UCSD-AML1 (cell line): ENCODE measurements around the gene C2orf74.
A peak's percentile ranks its signal among the peaks of the same experiment; 100 is the strongest.
"Not testable (repeated sequence)": the region's sequence is repeated elsewhere in the genome, so short reads cannot be mapped to it uniquely, and the experiment has no call there.

Experiments used
- DNase-seq: peaks from one replicate; lab custom pipeline; 2025; ENCODE audit not compliant: unreplicated experiment; lab: John Stamatoyannopoulos, UW

Gene C2orf74

DNA sequence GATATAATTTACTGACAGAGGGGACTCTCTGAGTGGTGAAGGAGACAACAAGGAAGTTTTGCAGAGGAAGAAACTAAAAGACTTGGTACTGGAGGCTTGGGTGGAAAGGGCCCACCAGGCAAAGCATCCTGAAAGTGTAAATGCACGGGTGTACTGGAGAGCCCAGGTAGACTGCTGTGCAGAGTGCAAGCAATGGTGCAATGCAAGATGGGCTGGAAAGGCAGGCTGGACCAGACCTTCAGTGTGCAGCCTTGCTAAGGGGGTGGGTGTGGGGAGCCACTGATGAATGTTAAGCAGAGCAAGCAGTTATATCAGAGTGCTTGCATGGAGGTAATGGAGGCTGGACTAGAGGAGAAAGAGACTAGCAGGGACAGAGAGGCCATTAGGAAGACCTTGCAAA lies 10.7 kb downstream of the C2orf74 start:
- DNase-seq: no peak

DNA sequence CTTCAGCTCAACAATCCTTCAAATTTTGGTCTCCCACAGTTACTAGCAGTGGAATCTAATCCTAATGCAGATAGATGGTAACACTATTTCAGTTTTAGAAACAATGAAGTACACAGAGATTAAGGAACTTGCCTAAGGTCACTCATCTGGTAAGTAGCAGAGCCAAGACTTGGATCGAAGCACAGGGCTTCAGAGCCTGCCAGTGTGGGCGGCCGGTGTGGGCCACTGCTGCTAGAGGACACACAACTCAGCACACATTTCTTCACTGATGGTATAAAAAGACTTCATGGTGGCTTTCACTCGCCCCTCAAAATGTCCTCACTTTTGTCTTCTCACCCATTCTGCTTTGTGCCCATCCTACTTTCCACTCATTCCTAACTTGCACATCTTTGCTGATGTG lies 11.1 kb downstream of the C2orf74 start:
- DNase-seq: no peak

DNA sequence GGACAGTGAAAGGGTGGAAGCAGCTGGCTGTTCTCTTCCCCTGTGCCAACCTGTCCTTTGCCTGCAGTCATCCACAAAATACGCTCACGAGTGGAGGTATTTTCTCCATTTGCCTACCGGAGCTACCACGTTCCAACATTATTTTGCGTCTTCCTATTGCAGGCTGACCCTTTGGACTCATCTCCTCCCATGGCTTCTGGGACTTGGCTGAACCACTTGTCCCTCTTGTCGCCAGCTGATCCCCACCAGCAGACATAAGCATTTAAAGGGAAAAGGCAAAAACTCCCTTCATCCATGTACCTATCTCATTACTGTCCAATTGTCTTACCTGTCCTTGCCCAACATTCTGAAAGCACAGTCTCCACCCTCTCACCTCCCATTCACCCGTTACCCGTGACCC lies 13.0 kb downstream of the C2orf74 start:
- DNase-seq: no peak

DNA sequence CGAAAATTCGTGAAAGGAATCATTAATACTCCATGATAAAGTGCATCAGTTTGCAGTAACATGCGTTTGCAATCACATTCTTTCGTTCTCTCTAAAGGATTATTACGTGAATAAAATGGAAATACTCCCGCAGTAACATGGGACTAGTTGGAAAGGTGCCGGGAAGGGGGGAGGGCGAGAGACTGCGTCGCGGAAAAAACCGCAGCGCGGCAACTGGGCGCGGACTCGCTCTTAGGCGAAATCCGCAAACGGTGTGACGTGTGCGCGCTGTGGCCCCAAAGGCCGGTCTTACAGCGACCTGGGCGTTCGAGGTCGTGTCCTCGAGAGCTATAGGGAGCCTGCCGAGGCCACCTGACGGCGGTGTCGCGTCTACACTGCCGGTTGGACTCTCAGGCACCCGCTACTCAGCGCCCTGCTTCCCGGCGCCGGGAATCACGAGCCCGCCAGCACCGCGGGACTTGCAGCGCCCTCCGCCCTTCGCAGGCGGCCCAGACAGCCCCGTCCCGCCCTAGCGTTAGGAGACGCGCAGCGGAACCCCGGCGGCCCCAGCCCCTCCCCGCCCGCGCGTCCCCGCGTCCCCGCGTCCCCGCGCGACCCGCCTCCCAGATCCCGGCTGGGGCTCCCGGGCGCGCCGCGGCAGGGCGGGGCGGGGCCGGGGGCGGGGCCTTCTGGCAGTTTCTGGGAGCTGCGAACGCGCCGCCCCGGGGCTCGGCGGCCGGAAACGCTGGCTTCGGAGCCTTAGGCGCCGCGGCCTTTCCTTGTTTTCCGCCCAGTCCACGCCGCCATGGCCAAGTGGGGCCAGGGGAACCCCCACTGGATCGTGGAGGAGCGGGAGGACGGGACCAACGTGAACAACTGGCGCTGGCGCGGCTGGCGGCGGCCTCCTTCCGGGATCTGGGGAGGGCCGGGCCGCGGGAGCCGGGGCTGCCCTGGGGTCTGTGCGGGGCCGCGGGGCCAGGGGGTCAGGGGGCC lies 15.1 kb downstream of the C2orf74 start:
- DNase-seq: peak; percentile 97

DNA sequence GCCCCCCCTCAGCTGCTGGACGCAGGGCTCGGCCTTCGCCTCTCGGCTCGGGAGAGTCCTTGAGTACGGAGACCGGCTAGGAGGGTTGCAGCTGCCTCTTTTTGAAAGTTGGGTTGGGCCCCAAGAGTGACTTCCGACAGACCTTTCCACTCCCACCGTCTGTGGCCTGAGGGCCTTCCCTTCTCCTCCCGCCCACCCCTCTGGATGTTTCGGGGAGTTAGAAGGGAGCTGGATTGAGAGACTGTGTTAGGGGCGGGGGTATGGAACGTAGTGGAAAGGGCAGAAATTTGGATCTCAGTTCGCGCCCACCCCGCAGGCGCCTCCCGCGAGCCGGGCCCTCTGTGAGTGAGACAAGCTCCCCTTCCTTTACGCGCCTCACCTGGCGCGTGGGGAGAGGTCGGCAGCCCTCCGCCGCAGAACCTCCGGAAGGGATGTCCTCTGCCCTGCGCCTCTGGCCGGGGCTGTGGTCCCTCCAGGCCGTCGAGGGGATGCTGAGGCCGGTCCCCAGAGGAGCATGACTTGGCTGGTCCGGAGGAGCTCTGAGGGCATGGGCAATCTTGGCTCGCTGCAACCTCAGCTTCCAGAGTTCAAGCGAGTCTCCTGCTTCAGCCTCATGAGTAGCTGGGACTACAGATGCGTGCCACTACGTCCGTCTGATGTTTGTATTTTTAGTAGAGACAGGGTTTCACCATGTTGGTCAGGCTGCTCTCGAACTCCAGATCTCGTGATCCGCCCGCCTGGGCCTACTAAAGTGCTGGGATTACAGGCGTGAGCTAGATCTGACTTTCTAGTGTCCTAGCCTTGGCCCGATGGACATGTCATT lies 15.9 kb downstream of the C2orf74 start:
- DNase-seq: peak; percentile 68

DNA sequence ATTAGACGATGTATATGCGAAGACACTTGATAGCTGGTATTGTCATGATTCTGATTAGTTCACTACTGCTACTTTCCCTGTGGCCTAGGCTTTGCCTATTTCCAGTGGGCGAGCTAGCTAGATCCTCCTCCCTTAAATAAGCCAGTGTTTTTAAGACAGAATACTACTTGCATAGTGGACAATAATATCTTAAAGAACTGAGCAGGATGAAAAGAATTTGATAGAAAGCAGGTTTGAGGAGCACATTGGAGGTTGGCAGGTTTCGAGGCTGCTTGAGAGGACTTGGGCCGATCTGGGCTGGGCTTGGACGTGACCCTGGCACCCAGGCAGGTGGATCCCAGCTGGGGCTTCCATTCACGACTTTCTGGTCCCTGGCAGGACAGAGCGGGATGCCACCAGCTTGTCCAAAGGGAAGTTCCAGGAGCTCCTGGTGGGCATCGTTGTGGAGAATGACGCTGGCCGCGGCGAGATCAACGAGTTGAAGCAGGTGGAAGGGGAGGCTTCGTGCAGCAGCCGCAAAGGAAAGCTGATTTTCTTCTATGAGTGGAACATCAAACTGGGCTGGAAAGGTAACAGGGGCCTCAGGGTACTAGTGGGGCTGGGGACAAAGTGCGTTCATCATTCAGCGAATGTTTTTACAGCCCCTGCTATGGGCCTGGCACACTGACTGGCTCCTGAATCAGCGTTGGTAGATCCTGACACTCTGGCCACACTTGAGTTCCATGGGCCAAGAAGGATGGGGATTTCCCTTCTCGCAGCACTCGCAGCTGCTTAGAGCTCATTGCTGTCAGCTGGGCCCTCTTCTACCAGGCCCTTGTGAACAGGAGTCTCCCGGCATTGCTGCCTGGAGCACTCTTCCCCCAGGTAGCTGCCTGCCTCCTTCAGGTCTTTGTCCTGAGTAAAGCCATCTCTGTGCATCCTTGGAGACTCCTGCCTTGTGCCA lies 16.9 kb downstream of the C2orf74 start:
- DNase-seq: no peak

DNA sequence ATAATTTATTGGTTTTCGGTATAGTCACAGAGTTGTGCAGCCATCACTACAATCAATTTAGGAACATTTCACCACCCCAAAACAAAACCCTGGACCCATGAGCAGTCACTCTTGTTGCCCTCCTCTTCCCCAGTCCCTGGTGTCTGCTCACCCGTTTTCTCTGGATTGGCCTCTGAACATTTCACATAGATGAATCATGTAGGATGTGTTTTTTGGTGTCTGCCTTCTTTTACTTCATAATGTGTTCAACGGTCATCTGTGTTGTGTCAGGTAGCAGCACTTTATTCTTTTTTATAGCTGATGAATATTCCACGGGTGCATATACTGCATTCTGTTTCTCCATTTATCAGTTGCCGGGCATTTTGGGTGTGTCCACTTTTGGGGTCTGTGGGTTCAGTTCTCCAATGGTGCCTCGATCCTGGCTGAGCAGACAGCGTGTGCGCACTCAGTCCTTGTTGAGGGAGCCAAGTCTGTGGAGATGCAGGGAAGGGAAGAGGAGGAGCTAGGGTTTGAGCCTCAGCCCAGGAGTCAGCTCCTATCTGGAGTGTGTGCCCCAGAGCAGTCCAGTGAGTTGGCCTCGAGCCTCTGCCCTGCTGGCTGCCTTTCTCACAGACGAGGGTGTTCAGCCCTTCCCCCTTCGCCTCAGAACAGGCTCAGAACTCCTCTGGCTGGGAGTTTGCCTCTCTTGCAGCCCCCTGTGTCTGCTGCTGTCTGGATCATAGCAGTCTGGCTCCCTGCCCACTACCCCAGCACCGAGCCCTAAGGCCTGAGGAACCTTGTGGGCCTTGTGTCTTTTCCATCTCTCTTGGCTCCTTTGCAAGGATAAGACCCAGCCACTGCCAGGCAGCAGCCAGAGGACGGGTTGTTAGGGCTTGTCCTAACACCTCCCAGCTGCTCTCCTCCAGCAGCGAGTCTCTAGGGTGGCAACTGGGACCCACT lies 18.0 kb downstream of the C2orf74 start:
- DNase-seq: no peak

DNA sequence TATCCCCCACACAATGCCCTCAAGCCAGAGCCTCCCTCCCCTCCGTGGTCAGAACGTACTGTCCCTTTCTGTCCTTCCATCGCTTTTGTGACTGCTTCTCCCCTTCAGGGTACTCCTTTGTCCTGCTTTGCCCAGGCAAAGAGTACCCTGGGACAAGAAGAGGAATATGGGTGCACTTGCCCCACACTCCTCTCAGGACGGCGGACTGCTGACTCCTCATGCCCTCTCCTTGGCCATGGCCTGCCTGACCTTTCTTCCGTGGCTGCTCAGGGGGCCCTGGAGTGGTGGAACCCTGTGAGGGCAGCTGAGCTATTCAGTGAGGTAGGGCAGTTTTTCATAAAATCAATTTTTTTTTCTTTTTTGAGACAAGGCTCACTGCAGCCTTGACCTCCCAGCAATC lies 18.7 kb downstream of the C2orf74 start:
- no peak for DNase-seq

DNA sequence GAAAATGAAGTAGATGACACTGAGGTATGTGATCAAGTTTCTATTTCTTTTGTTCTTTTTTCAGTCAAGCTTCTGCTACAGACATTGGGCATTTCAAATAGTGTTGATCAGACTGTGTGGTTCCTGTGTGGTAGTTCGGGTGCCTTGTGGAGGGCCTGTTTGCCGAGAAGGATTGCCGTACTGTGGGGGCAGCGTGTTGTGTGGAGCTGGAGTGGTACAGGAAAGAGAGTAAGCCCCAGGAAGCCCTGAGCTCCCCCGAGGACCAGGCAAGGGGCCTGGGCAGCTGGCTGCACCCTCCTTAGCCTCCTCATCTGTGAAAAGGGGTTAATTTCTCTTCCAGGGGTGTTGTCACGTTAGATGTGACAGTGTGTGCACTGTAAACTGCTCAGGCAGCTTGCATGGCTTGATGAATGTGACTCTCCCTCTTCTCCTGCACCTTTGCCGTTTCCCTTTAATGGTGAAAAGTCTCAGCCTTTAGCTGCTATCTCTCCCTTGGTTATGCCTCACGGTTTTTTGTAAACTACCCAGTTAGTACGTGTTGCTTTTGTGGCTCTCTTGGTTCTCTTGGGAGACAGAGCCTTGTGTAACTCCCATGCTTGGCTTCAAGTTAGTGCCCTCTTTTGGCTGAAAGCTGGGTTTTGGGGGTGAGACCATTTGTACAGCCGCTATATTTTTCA lies 19.5 kb downstream of the C2orf74 start:
- DNase-seq: no peak

DNA sequence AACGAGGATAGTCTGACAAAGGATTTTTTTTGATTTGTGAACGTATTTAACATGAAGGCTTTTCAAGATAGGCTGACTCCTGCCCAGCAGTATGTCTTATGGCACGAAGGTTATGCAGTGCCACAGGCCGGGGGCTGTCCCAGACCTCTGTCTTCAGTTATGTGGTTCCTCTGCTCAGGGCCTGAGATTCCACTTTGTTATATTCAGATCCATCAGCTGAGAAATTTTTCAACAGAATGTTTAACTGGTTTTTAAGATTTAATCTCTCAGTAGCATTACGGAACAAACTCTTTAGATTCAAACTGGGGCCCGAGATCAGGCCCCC lies 20.0 kb downstream of the C2orf74 start:
- DNase-seq: no peak

DNA sequence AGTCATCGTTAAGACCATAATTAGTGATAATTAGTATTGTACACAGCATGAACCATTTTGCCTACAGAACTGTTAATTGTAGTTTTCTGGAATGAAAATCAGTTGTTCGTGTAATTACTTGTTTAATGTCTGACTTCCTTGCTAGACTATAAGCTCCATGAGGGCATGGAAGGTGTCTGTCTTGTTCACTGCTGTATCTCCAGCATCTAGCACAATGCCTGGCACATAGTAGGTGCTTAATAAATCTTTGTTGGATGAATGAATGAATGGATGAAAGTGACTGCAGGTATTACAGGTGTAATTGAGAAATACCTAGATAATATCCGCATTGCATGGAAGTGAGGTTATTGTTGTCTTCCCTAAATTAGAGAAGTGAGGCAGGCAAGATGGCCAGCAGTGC lies 21.8 kb downstream of the C2orf74 start:
- no peak for DNase-seq

DNA sequence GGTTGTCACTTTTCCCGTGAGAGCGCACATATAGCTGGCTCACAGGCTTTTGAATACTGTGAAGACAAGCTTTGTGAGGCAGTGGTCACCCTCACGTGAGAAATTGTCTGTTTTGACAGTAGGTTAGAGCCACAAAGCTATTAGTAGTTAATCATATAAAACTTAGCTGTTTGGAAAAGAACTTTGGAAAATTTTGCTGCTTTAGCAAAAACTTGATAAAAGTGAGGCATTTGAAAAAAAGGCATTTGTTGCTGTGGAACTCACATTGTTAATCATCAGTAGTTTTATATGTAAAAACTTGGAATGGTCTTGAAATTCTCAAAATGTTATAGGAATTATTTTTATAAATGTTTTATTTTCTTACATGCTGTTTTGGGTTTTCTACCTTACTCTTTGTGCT lies 22.3 kb downstream of the C2orf74 start:
- no peak for DNase-seq

DNA sequence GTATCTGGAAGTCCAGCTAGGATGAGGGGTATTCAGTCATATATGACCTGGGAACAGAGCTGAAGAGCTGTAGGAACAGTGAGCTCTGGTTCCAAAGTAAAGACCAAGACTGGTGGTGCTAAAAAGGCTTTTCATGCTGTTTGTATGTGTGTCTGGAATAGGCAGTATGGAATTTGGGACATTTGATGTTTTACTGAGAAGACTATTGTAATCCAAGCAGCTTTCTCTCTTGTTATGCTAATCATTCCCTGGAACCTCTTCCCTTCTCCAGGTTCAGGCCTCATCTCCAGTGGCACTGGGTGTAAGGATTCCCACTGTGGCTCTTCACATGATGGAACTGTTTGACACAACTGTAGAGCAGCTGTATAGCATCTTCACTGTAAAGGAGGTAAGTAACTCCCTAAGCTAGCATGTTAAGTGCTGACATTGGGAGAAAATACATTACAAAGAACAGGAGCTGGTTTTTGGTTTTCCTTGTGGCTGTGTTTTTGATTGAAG lies 23.3 kb downstream of the C2orf74 start:
- no peak for DNase-seq

DNA sequence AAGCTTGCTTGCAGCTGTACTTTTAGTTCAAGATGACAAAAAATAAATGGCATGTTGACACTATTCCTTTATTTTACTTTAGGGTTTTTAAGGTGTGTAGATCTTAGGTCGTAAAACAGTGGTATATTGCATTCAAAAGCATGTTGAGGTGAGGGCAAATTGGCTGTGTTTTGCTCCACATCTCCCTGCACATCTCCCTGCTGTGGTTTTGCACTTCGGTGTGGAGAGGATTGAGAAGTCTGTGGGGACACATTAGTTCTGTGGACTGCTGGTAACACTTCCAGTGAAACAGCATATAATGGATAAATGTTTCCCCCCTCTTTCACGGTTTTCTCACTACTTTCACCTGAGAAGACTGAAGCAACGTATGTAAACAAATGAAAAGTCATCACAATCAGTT lies 25.1 kb downstream of the C2orf74 start:
- DNase-seq: no peak

DNA sequence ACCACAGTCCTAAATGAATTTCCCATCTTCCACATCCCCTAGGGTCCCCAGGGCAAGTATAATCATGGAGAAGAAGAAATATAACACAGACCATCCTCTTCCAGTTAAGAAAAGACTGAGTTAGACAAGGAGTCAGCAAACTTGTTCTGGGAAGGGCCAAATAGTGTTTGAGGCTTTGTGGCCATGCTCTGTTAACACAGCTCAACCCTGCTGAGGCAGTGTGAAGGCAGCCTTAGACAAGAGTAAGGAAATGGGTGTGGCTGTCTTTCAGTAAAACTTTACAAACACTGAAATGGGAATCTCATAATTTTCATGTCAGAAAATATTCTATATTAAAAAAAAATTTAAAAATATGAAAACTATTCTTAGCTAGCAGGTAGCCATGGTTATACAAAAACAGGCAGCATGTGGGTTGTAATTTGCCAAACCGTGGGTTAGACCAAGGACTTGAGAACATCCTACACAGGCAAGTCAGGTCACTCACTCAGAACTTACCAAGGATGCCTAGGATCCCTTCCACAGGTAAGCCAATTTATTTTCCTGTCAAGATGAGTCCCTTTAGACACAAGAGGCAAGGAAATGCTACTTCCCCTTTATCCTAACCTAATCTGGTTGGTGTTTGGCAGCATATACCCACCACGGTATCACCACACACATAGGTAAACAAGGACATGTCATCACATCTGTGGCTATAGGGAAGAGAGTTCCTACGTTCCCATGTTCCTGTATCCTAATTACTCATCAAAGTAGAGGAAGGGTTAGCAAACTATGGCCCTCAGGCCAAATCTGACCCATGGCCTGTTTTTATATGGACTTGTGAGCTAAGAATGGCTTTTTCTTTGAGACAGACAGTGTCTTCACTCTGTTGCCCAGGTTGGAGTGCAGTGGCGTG lies 31.9 kb downstream of the C2orf74 start:
- no peak for DNase-seq

DNA sequence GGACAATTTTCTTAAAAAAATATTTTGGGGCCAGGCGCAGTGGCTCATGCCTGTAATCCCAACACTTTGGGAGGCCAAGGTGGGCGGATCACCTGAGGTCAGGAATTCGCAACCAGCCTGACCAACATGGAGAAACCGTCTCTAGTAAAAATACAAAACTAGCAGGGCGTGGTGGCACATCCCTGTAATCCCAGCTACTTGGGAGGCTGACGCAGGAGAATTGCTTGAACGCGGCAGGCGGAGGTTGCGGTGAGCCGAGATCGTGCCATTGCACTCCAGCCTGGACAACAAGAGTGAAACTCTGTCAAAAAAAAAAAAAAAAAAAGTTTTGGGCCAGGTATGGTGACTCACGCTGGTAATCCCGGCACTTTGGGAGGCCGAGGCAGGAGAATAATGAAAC lies 32.7 kb downstream of the C2orf74 start:
- DNase-seq: not testable (repeated sequence)

DNA sequence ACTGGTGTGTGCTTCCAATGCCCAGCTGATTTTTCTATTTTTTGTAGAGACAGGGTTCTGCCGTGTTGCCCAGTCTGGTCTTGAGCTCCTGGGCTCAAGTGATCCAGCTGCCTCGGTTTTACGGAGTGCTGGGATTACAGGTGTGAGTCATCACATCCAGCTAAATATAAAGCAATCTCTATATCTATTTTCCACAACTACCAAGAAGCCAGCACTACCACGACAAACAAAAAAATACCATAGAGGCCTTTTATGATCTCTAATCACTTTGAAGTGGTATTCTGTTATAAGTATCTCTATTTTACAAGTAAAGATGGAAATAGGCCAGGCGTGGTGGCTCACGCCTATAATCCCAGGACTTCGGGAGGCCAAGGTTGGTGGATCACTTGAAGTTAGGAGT lies 34.7 kb downstream of the C2orf74 start:
- DNase-seq: no peak

DNA sequence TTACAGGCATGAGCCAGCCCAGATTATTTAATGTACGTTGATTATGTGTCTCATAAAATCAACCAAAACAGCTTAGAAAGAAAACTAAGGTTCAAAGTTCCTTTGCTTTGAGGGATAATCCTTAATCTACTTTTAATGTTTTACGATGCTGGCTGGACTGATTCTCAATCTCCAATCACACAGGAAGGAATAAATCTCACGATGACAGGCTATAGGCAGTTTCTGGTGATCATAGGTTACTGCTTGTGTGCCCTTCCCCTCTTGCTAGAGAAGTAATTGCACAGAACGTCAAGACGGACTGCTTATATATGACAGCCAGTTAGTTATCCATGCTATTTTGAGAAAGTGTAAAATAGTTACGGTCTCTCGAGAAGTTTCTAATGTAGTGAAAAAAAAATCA lies 43.1 kb downstream of the C2orf74 start:
- no peak for DNase-seq
